GM19455 (cell line): ENCODE data around the gene SMYD4.
"Not testable (repeated sequence)": the region's sequence is repeated elsewhere in the genome, so short reads cannot be mapped to it uniquely, and the experiment has no call there.

Source experiments
- ATAC-seq: cut with Tn5 transposase; IDR thresholded peaks from one replicate; pipeline ENCODE4 v1.9.1; 2021; ENCODE audit not compliant: unreplicated experiment

SMYD4 gene

GRCh38 chr17:1755252-1755826, 74.4 kb downstream of the SMYD4 start:
- ATAC-seq: no peak

- no peak for ATAC-seq
Measured at GRCh38 chr17:1754430-1755112, 75.1 kb downstream of the SMYD4 start.

GRCh38 chr17:1753767-1754429, 75.8 kb downstream of the SMYD4 start:
- ATAC-seq: no peak

- ATAC-seq: no peak
Measured at GRCh38 chr17:1752425-1753262, 77.1 kb downstream of the SMYD4 start.

GRCh38 chr17:1750628-1751027, 79.1 kb downstream of the SMYD4 start:
- ATAC-seq: no peak

- no peak for ATAC-seq
Measured at GRCh38 chr17:1746975-1747543, 82.6 kb downstream of the SMYD4 start.

- no peak for ATAC-seq
Measured at GRCh38 chr17:1745513-1746020, 84.1 kb downstream of the SMYD4 start.

GRCh38 chr17:1744551-1745512, 84.9 kb downstream of the SMYD4 start:
- no peak for ATAC-seq

- ATAC-seq: no peak
Measured at GRCh38 chr17:1743088-1743439, 86.6 kb downstream of the SMYD4 start.

- no peak for ATAC-seq
Measured at GRCh38 chr17:1742371-1743087, 87.2 kb downstream of the SMYD4 start, which contains the start of gene SERPINF2. SERPINF2 (plus strand) TSS chr17:1742871; CDS start chr17:1744996, 2,125 bp downstream.

GRCh38 chr17:1741899-1742298, 87.8 kb downstream of the SMYD4 start:
- ATAC-seq: not testable (repeated sequence)

- no peak for ATAC-seq
Measured at GRCh38 chr17:1737531-1738291, 92.0 kb downstream of the SMYD4 start.

GRCh38 chr17:1736348-1737281, 93.1 kb downstream of the SMYD4 start:
- ATAC-seq: no peak

- no peak for ATAC-seq
Measured at GRCh38 chr17:1735834-1736347, 93.8 kb downstream of the SMYD4 start.

GRCh38 chr17:1735418-1735817, 94.3 kb downstream of the SMYD4 start:
- no peak for ATAC-seq

- no peak for ATAC-seq
Measured at GRCh38 chr17:1733759-1734158, 95.9 kb downstream of the SMYD4 start.

- no peak for ATAC-seq
Measured at GRCh38 chr17:1732833-1733321, 96.8 kb downstream of the SMYD4 start.
